ENCODE results near the gene CTSS.

Gene CTSS

GRCh38 chr1:150804671-150805070, 39.1 kb upstream of the CTSS start:
- Histone ChIP-seq H3K9ac (ENCODE audit: low read length) (peak overlapping the region; percentile 66), H3K79me1 (replicated peaks; ENCODE audit: low read length, poor library complexity, severe bottlenecking) (no peaks in the 10 kb centered on the region), H2BK15ac (ENCODE audit: low read depth, poor library complexity, severe bottlenecking) (no peak overlapping the region), H3K4me1 (ENCODE audit: control insufficient read depth, insufficient read depth, low read depth, low read length) (peaks cover under 1% of the 10 kb centered on the region), H3K14ac (ENCODE audit: low read length in 2 of 2) (no peak overlapping the region), H3K23ac (ENCODE audit: low read length in 2 of 2) (no peak overlapping the region), H4K91ac (ENCODE audit: low read length) (no peak overlapping the region), H2BK120ac (ENCODE audit: low read depth, low read length) (no peak overlapping the region), H3K9me3 (ENCODE audit: control insufficient read depth, low read length) (no peaks in the 10 kb centered on the region), H2BK5ac (ENCODE audit: low read depth, low read length, poor library complexity, severe bottlenecking) (no peak overlapping the region), H2AK5ac (ENCODE audit: low read length, severe bottlenecking) (no peak overlapping the region), H3K27me3 (ENCODE audit: control insufficient read depth in 1 of 2, insufficient read depth in 1 of 2, low read length in 2 of 2) (no peaks in the 10 kb centered on the region), H3K27ac (ENCODE audit: low read length, poor library complexity, severe bottlenecking) (no peak overlapping the region), H3K4ac (ENCODE audit: low read depth in 1 of 2, low read length in 2 of 2) (no peak overlapping the region), H3K4me3 (ENCODE audit: insufficient read depth in 1 of 2, low read depth in 1 of 2, low read length in 2 of 2) (peak overlapping the region in 1 of 2 experiments; percentile 25), H2AFZ (ENCODE audit: low read depth, low read length) (no peak overlapping the region), H3K18ac (ENCODE audit: low read depth in 1 of 2, low read length in 2 of 2) (no peak overlapping the region), H2BK12ac (ENCODE audit: low read length in 2 of 2) (no peak overlapping the region), H3K4me2 (ENCODE audit: low read length, poor library complexity, severe bottlenecking) (no peak overlapping the region), H4K8ac (ENCODE audit: low read length) (no peak overlapping the region), H3K36me3 (ENCODE audit: control insufficient read depth in 1 of 2, insufficient read depth in 2 of 2, low read depth in 1 of 2, low read length in 2 of 2) (peaks cover 7 to 64% of the 10 kb centered on the region in 2 experiments)
- no peak for DNase-seq
- WGBS, result 78% methylated on average over 3 of the region's 3 CpGs

- Histone ChIP-seq H3K9ac (ENCODE audit: low read length) (peak overlapping the region; percentile 16), H3K18ac (ENCODE audit: low read depth in 1 of 2, low read length in 2 of 2) (no peak overlapping the region), H3K4me3 (ENCODE audit: insufficient read depth in 1 of 2, low read depth in 1 of 2, low read length in 2 of 2) (no peak overlapping the region), H3K79me1 (replicated peaks; ENCODE audit: low read length, poor library complexity, severe bottlenecking) (no peaks in the 10 kb centered on the region), H4K8ac (ENCODE audit: low read length) (no peak overlapping the region), H3K27ac (ENCODE audit: low read length, poor library complexity, severe bottlenecking) (no peak overlapping the region), H3K9me3 (ENCODE audit: control insufficient read depth, low read length) (no peaks in the 10 kb centered on the region), H3K36me3 (ENCODE audit: control insufficient read depth in 1 of 2, insufficient read depth in 2 of 2, low read depth in 1 of 2, low read length in 2 of 2) (peaks cover 25 to 87% of the 10 kb centered on the region in 2 experiments), H3K4me1 (ENCODE audit: control insufficient read depth, insufficient read depth, low read depth, low read length) (no peaks in the 10 kb centered on the region), H2BK15ac (ENCODE audit: low read depth, poor library complexity, severe bottlenecking) (no peak overlapping the region), H3K4ac (ENCODE audit: low read depth in 1 of 2, low read length in 2 of 2) (no peak overlapping the region), H2BK5ac (ENCODE audit: low read depth, low read length, poor library complexity, severe bottlenecking) (no peak overlapping the region), H2AK5ac (ENCODE audit: low read length, severe bottlenecking) (no peak overlapping the region), H3K14ac (ENCODE audit: low read length in 2 of 2) (no peak overlapping the region), H3K27me3 (ENCODE audit: control insufficient read depth in 1 of 2, insufficient read depth in 1 of 2, low read length in 2 of 2) (no peaks in the 10 kb centered on the region), H2BK12ac (ENCODE audit: low read length in 2 of 2) (no peak overlapping the region), H3K23ac (ENCODE audit: low read length in 2 of 2) (no peak overlapping the region), H4K91ac (ENCODE audit: low read length) (no peak overlapping the region), H3K4me2 (ENCODE audit: low read length, poor library complexity, severe bottlenecking) (no peak overlapping the region), H2BK120ac (ENCODE audit: low read depth, low read length) (no peak overlapping the region), H2AFZ (ENCODE audit: low read depth, low read length) (no peak overlapping the region)
- 92% methylated on average over 4 of the region's 5 CpGs for WGBS
- DNase-seq, result no peak
These were observed 33.5 kb upstream of the CTSS start for GRCh38 chr1:150799089-150799488.

- Histone ChIP-seq H4K91ac (ENCODE audit: low read length) (no peak overlapping the region), H2AK5ac (ENCODE audit: low read length, severe bottlenecking) (no peak overlapping the region), H3K9me3 (ENCODE audit: control insufficient read depth, low read length) (no peaks in the 10 kb centered on the region), H4K8ac (ENCODE audit: low read length) (no peak overlapping the region), H3K4me2 (ENCODE audit: low read length, poor library complexity, severe bottlenecking) (no peak overlapping the region), H2AFZ (ENCODE audit: low read depth, low read length) (no peak overlapping the region), H2BK5ac (ENCODE audit: low read depth, low read length, poor library complexity, severe bottlenecking) (no peak overlapping the region), H3K18ac (ENCODE audit: low read depth in 1 of 2, low read length in 2 of 2) (no peak overlapping the region), H3K27me3 (ENCODE audit: control insufficient read depth in 1 of 2, insufficient read depth in 1 of 2, low read length in 2 of 2) (no peaks in the 10 kb centered on the region), H3K4ac (ENCODE audit: low read depth in 1 of 2, low read length in 2 of 2) (no peak overlapping the region), H3K9ac (ENCODE audit: low read length) (no peak overlapping the region), H3K14ac (ENCODE audit: low read length in 2 of 2) (no peak overlapping the region), H3K36me3 (ENCODE audit: control insufficient read depth in 1 of 2, insufficient read depth in 2 of 2, low read depth in 1 of 2, low read length in 2 of 2) (peaks cover 25 to 81% of the 10 kb centered on the region in 2 experiments), H2BK12ac (ENCODE audit: low read length in 2 of 2) (no peak overlapping the region), H2BK120ac (ENCODE audit: low read depth, low read length) (no peak overlapping the region), H3K4me1 (ENCODE audit: control insufficient read depth, insufficient read depth, low read depth, low read length) (no peaks in the 10 kb centered on the region), H2BK15ac (ENCODE audit: low read depth, poor library complexity, severe bottlenecking) (no peak overlapping the region), H3K4me3 (ENCODE audit: insufficient read depth in 1 of 2, low read depth in 1 of 2, low read length in 2 of 2) (no peak overlapping the region), H3K79me1 (replicated peaks; ENCODE audit: low read length, poor library complexity, severe bottlenecking) (no peaks in the 10 kb centered on the region), H3K27ac (ENCODE audit: low read length, poor library complexity, severe bottlenecking) (no peak overlapping the region), H3K23ac (ENCODE audit: low read length in 2 of 2) (no peak overlapping the region)
- 93% methylated on average over 4 of the region's 4 CpGs for WGBS
- DNase-seq, result no peak
These were observed 32.9 kb upstream of the CTSS start for GRCh38 chr1:150798525-150798924.

- no peak for DNase-seq
- Histone ChIP-seq H3K23ac (ENCODE audit: low read length in 2 of 2) (no peak overlapping the region), H3K79me1 (replicated peaks; ENCODE audit: low read length, poor library complexity, severe bottlenecking) (no peaks in the 10 kb centered on the region), H3K4me1 (ENCODE audit: control insufficient read depth, insufficient read depth, low read depth, low read length) (no peaks in the 10 kb centered on the region), H2AK5ac (ENCODE audit: low read length, severe bottlenecking) (no peak overlapping the region), H3K36me3 (ENCODE audit: control insufficient read depth in 1 of 2, insufficient read depth in 2 of 2, low read depth in 1 of 2, low read length in 2 of 2) (peaks cover 20 to 64% of the 10 kb centered on the region in 2 experiments), H3K4ac (ENCODE audit: low read depth in 1 of 2, low read length in 2 of 2) (no peak overlapping the region), H2BK12ac (ENCODE audit: low read length in 2 of 2) (no peak overlapping the region), H3K27me3 (ENCODE audit: control insufficient read depth in 1 of 2, insufficient read depth in 1 of 2, low read length in 2 of 2) (no peaks in the 10 kb centered on the region), H3K4me2 (ENCODE audit: low read length, poor library complexity, severe bottlenecking) (no peak overlapping the region), H2BK15ac (ENCODE audit: low read depth, poor library complexity, severe bottlenecking) (no peak overlapping the region), H3K27ac (ENCODE audit: low read length, poor library complexity, severe bottlenecking) (no peak overlapping the region), H3K9me3 (ENCODE audit: control insufficient read depth, low read length) (no peaks in the 10 kb centered on the region), H3K18ac (ENCODE audit: low read depth in 1 of 2, low read length in 2 of 2) (no peak overlapping the region), H2BK120ac (ENCODE audit: low read depth, low read length) (no peak overlapping the region), H3K9ac (ENCODE audit: low read length) (no peak overlapping the region), H4K91ac (ENCODE audit: low read length) (no peak overlapping the region), H3K4me3 (ENCODE audit: insufficient read depth in 1 of 2, low read depth in 1 of 2, low read length in 2 of 2) (no peak overlapping the region), H4K8ac (ENCODE audit: low read length) (no peak overlapping the region), H2BK5ac (ENCODE audit: low read depth, low read length, poor library complexity, severe bottlenecking) (no peak overlapping the region), H2AFZ (ENCODE audit: low read depth, low read length) (no peak overlapping the region), H3K14ac (ENCODE audit: low read length in 2 of 2) (no peak overlapping the region)
- WGBS, result 100% methylated on average over 3 of the region's 3 CpGs
These were observed 30.8 kb upstream of the CTSS start for GRCh38 chr1:150796374-150796773.

All from mesenchymal stem cell (in vitro differentiated cells and primary cell).